ENCODE measurements around the gene ATP6V0C. TPM values are rescaled to one million over a fixed set of nuclear protein-coding genes. Genes with fewer than 3 reads are reported as not detected.

ATP6V0C gene
- total and polyA plus RNA-seq, 5 donors from 2014 or later: 62.1 to 188 (median 73.9) TPM

DNA sequence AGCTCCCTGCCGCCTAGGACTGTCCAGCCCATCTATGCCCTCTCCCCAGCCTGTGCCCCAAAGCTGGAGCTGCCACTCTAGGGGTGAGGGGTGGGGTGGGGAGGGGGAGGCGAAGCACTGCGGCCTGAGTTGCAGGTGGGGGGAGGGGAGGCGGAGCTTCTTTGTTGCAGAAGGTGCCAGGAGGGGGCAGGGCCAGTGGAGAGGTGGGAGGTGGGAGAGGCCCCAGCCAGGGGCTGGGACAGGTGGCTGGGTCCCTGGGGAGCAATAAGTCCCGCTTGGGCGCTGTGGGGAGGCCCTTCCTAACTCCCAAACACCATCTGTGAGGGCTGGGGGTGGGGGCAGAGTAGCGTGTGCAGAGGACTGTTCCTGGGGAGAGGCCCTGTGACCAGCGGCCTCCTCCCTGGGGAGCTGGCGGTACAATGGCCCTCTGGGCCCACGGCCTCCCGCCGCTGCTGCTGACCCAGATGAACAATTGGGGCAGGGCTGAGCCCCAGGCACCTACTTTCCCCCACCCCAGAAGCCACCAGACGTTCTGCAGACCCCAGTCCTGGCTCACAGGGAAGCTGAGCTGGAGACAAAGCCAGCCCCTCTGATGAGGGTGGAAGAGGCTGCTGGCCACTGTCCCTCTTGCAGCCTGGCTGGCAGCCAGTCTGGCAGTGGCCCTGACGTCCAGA lies 44.9 kb upstream of the ATP6V0C start:
- peaks cover 43% of the 10 kb centered on the region for H3K27me3 Mint-ChIP-seq
- peaks cover 0 to 18% (median 2%) of the 10 kb centered on the region in 4 donors for H3K4me1 Mint-ChIP-seq
- H3K9me3 ChIP-seq (ENCODE audit: control insufficient read depth in 2 of 2, low read length in 2 of 2): no peaks in the 10 kb centered on the region
- no peak overlapping the region for H3K4me3 Mint-ChIP-seq
- DNase-seq (no peak), ATAC-seq (ENCODE audit: low read depth in 2 of 2) (no peak)
- peaks cover 12% of the 10 kb centered on the region for H3K27me3 ChIP-seq (ENCODE audit: control insufficient read depth, insufficient read depth, low read length)
- no peak overlapping the region for H3K4me3 ChIP-seq (ENCODE audit: low read depth, low read length)
- H3K36me3 Mint-ChIP-seq: no peaks in the 10 kb centered on the region
- H3K27ac Mint-ChIP-seq: no peak overlapping the region
- no peak overlapping the region for H3K27ac ChIP-seq (ENCODE audit: insufficient read depth, low read length, poor library complexity, severe bottlenecking)
- peaks cover 36% of the 10 kb centered on the region for H3K4me1 ChIP-seq (ENCODE audit: control insufficient read depth, insufficient read depth, low read length, poor library complexity, severe bottlenecking)
- no peaks in the 10 kb centered on the region for H3K36me3 ChIP-seq (ENCODE audit: control insufficient read depth, insufficient read depth, low read length)
- no peaks in the 10 kb centered on the region for H3K9me3 Mint-ChIP-seq

DNA sequence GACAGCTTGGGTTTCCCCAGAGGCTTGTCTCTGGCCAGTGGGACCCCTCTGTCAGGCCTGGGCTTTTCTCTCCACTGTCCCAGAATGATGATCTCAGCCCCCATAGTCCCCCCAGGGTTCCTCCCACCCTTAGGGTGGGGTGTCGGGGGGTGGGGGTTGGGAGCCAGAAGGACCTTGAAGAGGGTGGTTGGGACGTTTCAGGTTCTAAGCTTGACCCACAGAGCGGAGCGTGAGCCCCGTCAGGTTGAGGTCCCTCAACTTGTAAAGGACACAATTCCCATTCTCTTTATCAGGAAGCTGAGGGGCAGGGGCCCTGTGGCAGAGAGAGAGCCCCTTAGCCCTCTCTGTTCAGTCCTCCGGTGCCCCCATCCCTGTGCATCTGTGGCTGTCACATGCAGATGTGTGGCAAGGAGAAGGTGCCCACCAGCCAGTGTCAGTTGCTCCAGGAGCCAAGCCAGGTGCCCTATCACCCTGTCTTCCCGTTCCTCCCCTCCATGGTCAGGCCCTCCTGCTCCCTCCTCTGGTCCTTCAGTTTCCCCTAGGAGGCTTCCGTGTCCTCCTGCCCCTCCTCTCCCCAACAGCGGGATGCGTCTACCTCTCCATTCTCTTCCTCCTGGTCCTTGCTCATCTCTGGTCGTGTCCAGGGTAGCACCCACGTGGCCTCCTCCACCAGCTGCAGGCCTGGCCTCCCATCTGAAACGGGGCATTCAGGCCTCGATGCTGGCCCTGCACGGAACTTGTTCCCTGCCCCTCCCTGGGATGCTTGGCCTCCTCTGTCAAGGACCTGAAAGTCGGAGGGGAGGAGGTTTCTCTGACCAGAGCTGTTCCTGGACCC lies 44.1 kb upstream of the ATP6V0C start:
- no peaks in the 10 kb centered on the region for H3K36me3 ChIP-seq (ENCODE audit: control insufficient read depth, insufficient read depth, low read length)
- no peak for ATAC-seq (ENCODE audit: low read depth in 2 of 2)
- H3K36me3 Mint-ChIP-seq: no peaks in the 10 kb centered on the region
- H3K4me1 Mint-ChIP-seq: peaks cover 0 to 18% (median 2%) of the 10 kb centered on the region in 4 donors
- peaks cover 12% of the 10 kb centered on the region for H3K27me3 ChIP-seq (ENCODE audit: control insufficient read depth, insufficient read depth, low read length)
- H3K27me3 Mint-ChIP-seq: peaks cover 43% of the 10 kb centered on the region
- H3K9me3 Mint-ChIP-seq: no peaks in the 10 kb centered on the region
- H3K4me1 ChIP-seq (ENCODE audit: control insufficient read depth, insufficient read depth, low read length, poor library complexity, severe bottlenecking): peaks cover 42% of the 10 kb centered on the region
- H3K4me3 Mint-ChIP-seq: peak overlapping the region in 3 of 4 donors; percentile 39 to 61 (median 57)
- no peaks in the 10 kb centered on the region for H3K9me3 ChIP-seq (ENCODE audit: control insufficient read depth in 2 of 2, low read length in 2 of 2)
- no peak for DNase-seq
- no peak overlapping the region for H3K4me3 ChIP-seq (ENCODE audit: low read depth, low read length)
- peak overlapping the region in 1 of 3 donors; percentile 26 for H3K27ac Mint-ChIP-seq
- H3K27ac ChIP-seq (ENCODE audit: insufficient read depth, low read length, poor library complexity, severe bottlenecking): no peak overlapping the region

DNA sequence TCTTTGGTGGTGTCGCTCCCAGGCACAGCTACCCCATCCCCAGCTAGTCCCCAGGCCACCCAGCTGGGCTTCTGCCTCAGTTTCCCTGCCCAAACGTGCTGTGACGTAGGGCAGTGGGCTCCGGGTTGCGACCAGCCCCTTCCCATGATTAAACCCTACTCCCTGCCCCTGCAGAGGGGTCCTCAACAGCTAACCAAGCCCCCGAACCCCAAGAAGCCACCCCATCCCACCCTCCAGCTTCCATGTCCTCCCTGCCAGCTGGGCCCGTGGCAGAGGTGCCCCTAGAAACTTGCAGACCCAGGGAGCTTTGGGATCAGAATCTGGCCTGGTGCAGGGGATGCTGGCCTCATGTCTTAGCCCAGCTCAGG lies 43.5 kb upstream of the ATP6V0C start:
- H3K9me3 Mint-ChIP-seq: no peaks in the 10 kb centered on the region
- peaks cover 0 to 18% (median 2%) of the 10 kb centered on the region in 4 donors for H3K4me1 Mint-ChIP-seq
- H3K9me3 ChIP-seq (ENCODE audit: control insufficient read depth in 2 of 2, low read length in 2 of 2): no peaks in the 10 kb centered on the region
- no peaks in the 10 kb centered on the region for H3K36me3 ChIP-seq (ENCODE audit: control insufficient read depth, insufficient read depth, low read length)
- peaks cover 41% of the 10 kb centered on the region for H3K27me3 Mint-ChIP-seq
- peak overlapping the region in 2 of 4 donors; percentile 54 to 66 for H3K4me3 Mint-ChIP-seq
- no peak overlapping the region for H3K27ac Mint-ChIP-seq
- no peak for DNase-seq
- no peak for ATAC-seq (ENCODE audit: low read depth in 2 of 2)
- no peak overlapping the region for H3K27ac ChIP-seq (ENCODE audit: insufficient read depth, low read length, poor library complexity, severe bottlenecking)
- H3K27me3 ChIP-seq (ENCODE audit: control insufficient read depth, insufficient read depth, low read length): peaks cover 12% of the 10 kb centered on the region
- H3K36me3 Mint-ChIP-seq: no peaks in the 10 kb centered on the region
- H3K4me3 ChIP-seq (ENCODE audit: low read depth, low read length): no peak overlapping the region
- peaks cover 44% of the 10 kb centered on the region for H3K4me1 ChIP-seq (ENCODE audit: control insufficient read depth, insufficient read depth, low read length, poor library complexity, severe bottlenecking)

DNA sequence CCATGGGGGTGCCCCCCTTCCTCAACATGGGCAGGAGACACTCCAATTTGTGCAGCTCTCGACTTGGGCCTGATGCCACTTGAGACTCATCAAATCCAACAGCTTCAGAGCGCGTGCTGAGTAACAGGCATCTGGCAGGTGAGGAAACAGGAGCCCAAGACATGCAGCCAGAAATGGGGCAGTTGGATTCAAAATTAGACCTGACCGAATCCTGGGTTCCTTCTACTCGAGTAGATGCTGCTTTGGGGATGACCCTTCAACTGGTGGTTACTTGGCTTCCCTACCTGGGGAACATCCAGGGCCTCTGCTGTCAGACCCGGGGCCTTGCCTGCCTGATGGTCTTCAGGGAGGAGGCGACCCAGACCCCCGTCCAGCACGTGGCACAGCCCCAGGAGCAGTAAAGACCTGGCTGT lies 43.1 kb upstream of the ATP6V0C start:
- Histone ChIP-seq H3K9me3 (ENCODE audit: control insufficient read depth in 2 of 2, low read length in 2 of 2) (no peaks in the 10 kb centered on the region), H3K4me1 (ENCODE audit: control insufficient read depth, insufficient read depth, low read length, poor library complexity, severe bottlenecking) (peaks cover 48% of the 10 kb centered on the region), H3K36me3 (ENCODE audit: control insufficient read depth, insufficient read depth, low read length) (no peaks in the 10 kb centered on the region), H3K4me3 (ENCODE audit: low read depth, low read length) (no peak overlapping the region), H3K27ac (ENCODE audit: insufficient read depth, low read length, poor library complexity, severe bottlenecking) (no peak overlapping the region), H3K27me3 (ENCODE audit: control insufficient read depth, insufficient read depth, low read length) (peaks cover 12% of the 10 kb centered on the region)
- H3K36me3 Mint-ChIP-seq: no peaks in the 10 kb centered on the region
- no peak for DNase-seq
- H3K4me3 Mint-ChIP-seq: peak overlapping the region in 1 of 4 donors; percentile 54
- H3K27me3 Mint-ChIP-seq: peaks cover 38% of the 10 kb centered on the region
- ATAC-seq (ENCODE audit: low read depth in 2 of 2): no peak
- no peaks in the 10 kb centered on the region for H3K9me3 Mint-ChIP-seq
- peaks cover 0 to 18% (median 2%) of the 10 kb centered on the region in 4 donors for H3K4me1 Mint-ChIP-seq
- H3K27ac Mint-ChIP-seq: no peak overlapping the region

DNA sequence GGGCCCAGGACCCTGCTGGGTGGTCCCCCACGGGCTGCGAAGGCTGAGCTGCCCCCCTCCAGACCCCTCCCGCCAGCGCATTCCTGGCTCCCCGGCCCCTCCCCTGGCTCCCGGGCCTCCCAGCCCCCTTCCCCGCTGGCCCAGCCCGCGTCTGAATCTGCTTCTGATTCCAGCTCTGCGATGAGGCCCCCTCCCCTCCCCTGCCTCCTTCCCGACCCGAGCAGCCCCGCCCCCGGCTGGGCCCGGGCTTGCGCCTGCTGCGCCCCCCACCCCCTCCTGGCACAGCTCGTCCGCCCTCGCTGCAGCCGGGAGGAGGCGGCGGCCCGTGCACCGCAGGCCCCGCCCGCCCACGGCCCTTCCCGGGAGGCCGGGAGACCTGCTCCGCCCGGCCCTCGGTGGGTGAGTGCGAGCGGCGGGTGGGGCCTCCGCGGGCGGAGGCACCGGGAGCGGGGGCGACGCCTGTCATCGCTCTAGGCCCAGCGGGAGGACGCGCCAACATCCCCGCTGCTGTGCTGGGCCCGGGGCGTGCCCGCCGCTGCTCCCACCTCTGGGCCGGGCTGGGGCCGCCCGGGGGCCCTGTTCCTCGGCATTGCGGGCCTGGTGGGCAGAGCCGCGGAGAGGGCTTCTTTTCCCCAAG lies 42.6 kb upstream of the ATP6V0C start, which contains the start of gene NTN3:
Gene NTN3, plus strand, starts transcription at position 282 of the 637 bp plus-strand sequence. CDS start 405 bp downstream, outside the sequence.
- peak within 1 kb of the TSS in 2 of 4 donors; percentile 54 to 66 for H3K4me3 Mint-ChIP-seq
- no peak for DNase-seq
- H3K4me1 Mint-ChIP-seq: peaks cover 0 to 22% (median 3%) of the 10 kb centered on the region in 4 donors
- Histone ChIP-seq H3K9me3 (ENCODE audit: control insufficient read depth in 2 of 2, low read length in 2 of 2) (no peaks in the 10 kb centered on the region), H3K4me3 (ENCODE audit: low read depth, low read length) (no peak within 1 kb of the TSS), H3K36me3 (ENCODE audit: control insufficient read depth, insufficient read depth, low read length) (no peaks in the 10 kb centered on the region), H3K27ac (ENCODE audit: insufficient read depth, low read length, poor library complexity, severe bottlenecking) (no peak within 1 kb of the TSS), H3K27me3 (ENCODE audit: control insufficient read depth, insufficient read depth, low read length) (peaks cover 12% of the 10 kb centered on the region), H3K4me1 (ENCODE audit: control insufficient read depth, insufficient read depth, low read length, poor library complexity, severe bottlenecking) (peaks cover 54% of the 10 kb centered on the region)
- no peaks in the 10 kb centered on the region for H3K9me3 Mint-ChIP-seq
- H3K27ac Mint-ChIP-seq: no peak within 1 kb of the TSS
- no peaks in the 10 kb centered on the region for H3K36me3 Mint-ChIP-seq
- H3K27me3 Mint-ChIP-seq: peaks cover 38% of the 10 kb centered on the region
- no peak for ATAC-seq (ENCODE audit: low read depth in 2 of 2)

DNA sequence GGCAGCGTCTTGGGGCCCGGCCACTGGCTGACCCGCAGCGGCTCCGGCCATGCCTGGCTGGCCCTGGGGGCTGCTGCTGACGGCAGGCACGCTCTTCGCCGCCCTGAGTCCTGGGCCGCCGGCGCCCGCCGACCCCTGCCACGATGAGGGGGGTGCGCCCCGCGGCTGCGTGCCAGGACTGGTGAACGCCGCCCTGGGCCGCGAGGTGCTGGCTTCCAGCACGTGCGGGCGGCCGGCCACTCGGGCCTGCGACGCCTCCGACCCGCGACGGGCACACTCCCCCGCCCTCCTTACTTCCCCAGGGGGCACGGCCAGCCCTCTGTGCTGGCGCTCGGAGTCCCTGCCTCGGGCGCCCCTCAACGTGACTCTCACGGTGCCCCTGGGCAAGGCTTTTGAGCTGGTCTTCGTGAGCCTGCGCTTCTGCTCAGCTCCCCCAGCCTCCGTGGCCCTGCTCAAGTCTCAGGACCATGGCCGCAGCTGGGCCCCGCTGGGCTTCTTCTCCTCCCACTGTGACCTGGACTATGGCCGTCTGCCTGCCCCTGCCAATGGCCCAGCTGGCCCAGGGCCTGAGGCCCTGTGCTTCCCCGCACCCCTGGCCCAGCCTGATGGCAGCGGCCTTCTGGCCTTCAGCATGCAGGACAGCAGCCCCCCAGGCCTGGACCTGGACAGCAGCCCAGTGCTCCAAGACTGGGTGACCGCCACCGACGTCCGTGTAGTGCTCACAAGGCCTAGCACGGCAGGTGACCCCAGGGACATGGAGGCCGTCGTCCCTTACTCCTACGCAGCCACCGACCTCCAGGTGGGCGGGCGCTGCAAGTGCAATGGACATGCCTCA lies 41.9 kb upstream of the ATP6V0C start:
- Histone ChIP-seq H3K4me3 (ENCODE audit: low read depth, low read length) (no peak overlapping the region), H3K9me3 (ENCODE audit: control insufficient read depth in 2 of 2, low read length in 2 of 2) (no peaks in the 10 kb centered on the region), H3K27ac (ENCODE audit: insufficient read depth, low read length, poor library complexity, severe bottlenecking) (no peak overlapping the region), H3K36me3 (ENCODE audit: control insufficient read depth, insufficient read depth, low read length) (no peaks in the 10 kb centered on the region), H3K27me3 (ENCODE audit: control insufficient read depth, insufficient read depth, low read length) (peaks cover 12% of the 10 kb centered on the region), H3K4me1 (ENCODE audit: control insufficient read depth, insufficient read depth, low read length, poor library complexity, severe bottlenecking) (peaks cover 60% of the 10 kb centered on the region)
- Mint-ChIP-seq H3K27ac (no peak overlapping the region), H3K9me3 (no peaks in the 10 kb centered on the region), H3K36me3 (no peaks in the 10 kb centered on the region), H3K27me3 (peaks cover 38% of the 10 kb centered on the region), H3K4me1 (peaks cover 0 to 28% (median 7%) of the 10 kb centered on the region in 4 donors), H3K4me3 (no peak overlapping the region)
- ATAC-seq (ENCODE audit: low read depth in 2 of 2) (no peak), DNase-seq (no peak)

DNA sequence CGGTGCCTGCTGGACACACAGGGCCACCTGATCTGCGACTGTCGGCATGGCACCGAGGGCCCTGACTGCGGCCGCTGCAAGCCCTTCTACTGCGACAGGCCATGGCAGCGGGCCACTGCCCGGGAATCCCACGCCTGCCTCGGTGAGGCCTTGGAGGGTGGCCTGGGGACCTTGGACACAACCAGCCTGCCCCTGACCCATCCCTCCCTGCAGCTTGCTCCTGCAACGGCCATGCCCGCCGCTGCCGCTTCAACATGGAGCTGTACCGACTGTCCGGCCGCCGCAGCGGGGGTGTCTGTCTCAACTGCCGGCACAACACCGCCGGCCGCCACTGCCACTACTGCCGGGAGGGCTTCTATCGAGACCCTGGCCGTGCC lies 41.3 kb upstream of the ATP6V0C start:
- no peak for DNase-seq
- peaks cover 12% of the 10 kb centered on the region for H3K27me3 ChIP-seq (ENCODE audit: control insufficient read depth, insufficient read depth, low read length)
- no peak overlapping the region for H3K27ac ChIP-seq (ENCODE audit: insufficient read depth, low read length, poor library complexity, severe bottlenecking)
- no peaks in the 10 kb centered on the region for H3K36me3 ChIP-seq (ENCODE audit: control insufficient read depth, insufficient read depth, low read length)
- Mint-ChIP-seq H3K27me3 (peaks cover 34% of the 10 kb centered on the region), H3K27ac (no peak overlapping the region), H3K4me3 (peak overlapping the region in 3 of 4 donors; percentile 39 to 88 (median 82)), H3K4me1 (peaks cover 0 to 27% (median 8%) of the 10 kb centered on the region in 4 donors), H3K9me3 (no peaks in the 10 kb centered on the region), H3K36me3 (no peaks in the 10 kb centered on the region)
- H3K4me3 ChIP-seq (ENCODE audit: low read depth, low read length): no peak overlapping the region
- H3K9me3 ChIP-seq (ENCODE audit: control insufficient read depth in 2 of 2, low read length in 2 of 2): no peaks in the 10 kb centered on the region
- H3K4me1 ChIP-seq (ENCODE audit: control insufficient read depth, insufficient read depth, low read length, poor library complexity, severe bottlenecking): peaks cover 60% of the 10 kb centered on the region
- ATAC-seq (ENCODE audit: low read depth in 2 of 2): no peak

All from CD4-positive, CD25-positive, alpha-beta regulatory T cell (primary cell).